IPS-NIHi7 (cell line): ENCODE results near the gene C10orf53.
A peak's percentile ranks its signal among the peaks of the same experiment; 100 is the strongest.
"Not testable (repeated sequence)": the region's sequence is repeated elsewhere in the genome, so short reads cannot be mapped to it uniquely, and the experiment has no call there.

Experiments
- DNase-seq: peaks from one replicate; pipeline ENCODE4 v3.0.0; 2012; ENCODE audit warnings: mixed read lengths; ENCODE audit errors: extremely low spot score

C10orf53 gene

GRCh38 chr10:49688261-49688846 lies 8.9 kb downstream of the C10orf53 start:
- DNase-seq: no peak

GRCh38 chr10:49688920-49689319 lies 9.5 kb downstream of the C10orf53 start:
- no peak for DNase-seq

DNA sequence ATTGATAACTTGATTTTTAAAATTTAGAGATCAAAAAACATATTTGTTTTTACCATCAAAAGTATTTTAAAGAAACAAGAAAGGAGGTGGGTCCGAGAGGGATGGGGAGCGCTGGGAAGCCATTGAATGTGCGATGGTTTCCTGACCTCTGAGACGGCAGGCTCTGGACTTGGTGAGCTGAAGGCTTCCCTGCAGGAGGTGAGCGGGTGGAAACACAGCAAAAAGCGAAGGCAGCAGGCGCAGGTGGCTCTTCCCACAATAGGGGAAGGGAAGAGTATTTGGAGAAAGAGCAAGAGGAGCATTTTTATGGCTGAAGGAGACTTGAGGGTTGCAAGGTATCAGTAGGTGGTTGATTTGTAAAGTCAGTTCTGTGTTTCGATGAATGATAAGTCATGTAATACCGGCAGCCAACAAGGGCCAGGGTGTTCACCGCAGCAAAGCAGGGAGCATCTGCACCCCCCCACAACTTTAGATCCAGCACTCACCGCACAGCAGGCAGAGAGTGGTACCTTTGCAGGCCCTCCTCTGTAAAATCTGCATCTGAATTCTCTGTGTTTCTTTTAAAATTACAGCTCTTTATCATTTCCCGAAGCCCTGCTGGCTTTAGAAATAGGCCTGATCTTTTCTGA lies 10.5 kb downstream of the C10orf53 start:
- DNase-seq: peak; percentile 59

- DNase-seq: no peak
Measured at GRCh38 chr10:49690698-49691356, 11.4 kb downstream of the C10orf53 start.

- DNase-seq: no peak
Measured at GRCh38 chr10:49691588-49691987, 12.1 kb downstream of the C10orf53 start.

GRCh38 chr10:49694466-49694865 lies 15.0 kb downstream of the C10orf53 start:
- no peak for DNase-seq

DNA sequence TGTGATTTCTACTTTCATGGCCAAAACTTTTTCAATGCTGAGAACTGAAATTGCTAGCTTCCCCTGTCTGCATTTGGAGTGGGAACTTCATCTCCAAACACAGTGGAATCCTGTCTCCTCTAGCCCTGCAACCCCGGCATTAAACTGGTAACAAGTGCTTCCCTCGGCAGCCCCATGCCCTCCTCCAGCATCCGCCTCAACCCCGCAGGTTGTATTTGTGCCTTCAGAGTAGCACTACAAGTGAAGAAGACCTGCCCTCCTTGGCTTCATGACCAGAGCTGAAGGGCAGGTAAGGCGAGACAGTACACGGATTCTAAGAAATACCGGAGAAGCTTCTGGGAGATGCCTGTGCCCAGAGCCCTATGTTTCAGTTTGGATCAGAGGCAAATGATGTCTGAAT lies 16.9 kb downstream of the C10orf53 start:
- DNase-seq: no peak

GRCh38 chr10:49698679-49699078 lies 19.2 kb downstream of the C10orf53 start:
- DNase-seq: no peak

DNA sequence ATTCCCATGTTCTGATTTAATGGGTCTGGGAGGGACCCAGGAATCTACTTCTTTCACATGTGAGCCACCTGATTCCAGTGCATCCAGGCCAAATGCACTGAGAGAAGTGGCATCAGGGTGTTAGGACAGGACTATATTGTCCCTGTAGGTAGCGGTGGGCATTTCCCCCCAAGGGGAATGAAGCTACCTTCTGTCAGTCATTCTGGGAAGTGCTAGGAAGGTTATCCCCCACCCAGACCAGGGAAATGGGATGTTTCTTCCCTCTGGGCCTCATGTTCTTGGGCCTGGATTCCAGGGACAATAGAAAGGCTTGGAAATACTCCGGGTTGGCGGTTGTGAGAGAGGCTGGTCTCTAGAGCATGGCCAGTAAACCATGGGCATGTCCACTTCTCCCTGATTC lies 20.8 kb downstream of the C10orf53 start:
- no peak for DNase-seq

GRCh38 chr10:49700997-49701396 lies 21.5 kb downstream of the C10orf53 start:
- DNase-seq: peak; percentile 60

- no peak for DNase-seq
Measured at GRCh38 chr10:49707585-49707984, 28.1 kb downstream of the C10orf53 start.

- no peak for DNase-seq
Measured at GRCh38 chr10:49709934-49710333, 30.5 kb downstream of the C10orf53 start.

GRCh38 chr10:49710966-49711365 lies 31.5 kb downstream of the C10orf53 start:
- no peak for DNase-seq

DNA sequence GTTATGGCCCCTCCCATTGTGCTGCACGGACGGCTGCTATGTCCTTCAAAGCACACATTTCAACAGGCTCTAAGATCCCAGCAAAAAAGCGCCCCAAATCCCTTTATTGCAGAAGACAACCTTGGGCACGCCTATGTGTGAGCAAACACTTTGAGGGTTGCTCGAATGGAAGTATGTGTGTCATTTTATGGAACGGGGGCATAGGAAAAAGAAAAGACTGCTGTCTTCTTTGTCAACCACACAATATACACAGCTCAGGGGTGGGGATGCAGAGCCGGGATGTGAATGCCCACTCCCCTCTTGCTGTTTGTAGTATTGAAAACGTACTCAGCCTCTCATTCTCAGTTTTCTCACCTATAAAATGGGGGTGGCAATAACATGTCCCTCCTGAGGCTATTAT lies 32.0 kb downstream of the C10orf53 start:
- DNase-seq: no peak

GRCh38 chr10:49713266-49713665 lies 33.8 kb downstream of the C10orf53 start:
- no peak for DNase-seq

DNA sequence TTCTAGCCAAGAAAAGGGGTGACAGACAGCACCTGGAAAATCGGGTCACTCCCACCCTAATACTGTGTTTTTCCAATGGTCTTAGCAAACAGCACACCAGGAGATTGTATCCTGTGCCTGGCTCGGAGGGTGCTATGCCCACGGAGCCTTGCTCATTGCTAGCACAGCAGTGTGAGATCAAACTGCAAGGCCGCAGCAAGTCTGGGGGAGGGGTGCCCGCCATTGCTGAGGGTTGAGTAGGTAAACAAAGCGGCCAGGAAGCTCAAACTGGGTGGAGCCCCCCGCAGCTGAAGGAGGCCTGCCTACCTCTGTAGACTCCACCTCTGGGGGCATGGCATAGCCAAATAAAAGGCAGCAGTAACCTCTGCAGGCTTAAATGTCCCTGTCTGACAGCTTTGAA lies 35.7 kb downstream of the C10orf53 start:
- DNase-seq: not testable (repeated sequence)

- no peak for DNase-seq
Measured at GRCh38 chr10:49726593-49726992, 47.1 kb downstream of the C10orf53 start.

- no peak for DNase-seq
Measured at GRCh38 chr10:49733866-49734265, 54.4 kb downstream of the C10orf53 start.

- DNase-seq: no peak
Measured at GRCh38 chr10:49734676-49735075, 55.2 kb downstream of the C10orf53 start.

DNA sequence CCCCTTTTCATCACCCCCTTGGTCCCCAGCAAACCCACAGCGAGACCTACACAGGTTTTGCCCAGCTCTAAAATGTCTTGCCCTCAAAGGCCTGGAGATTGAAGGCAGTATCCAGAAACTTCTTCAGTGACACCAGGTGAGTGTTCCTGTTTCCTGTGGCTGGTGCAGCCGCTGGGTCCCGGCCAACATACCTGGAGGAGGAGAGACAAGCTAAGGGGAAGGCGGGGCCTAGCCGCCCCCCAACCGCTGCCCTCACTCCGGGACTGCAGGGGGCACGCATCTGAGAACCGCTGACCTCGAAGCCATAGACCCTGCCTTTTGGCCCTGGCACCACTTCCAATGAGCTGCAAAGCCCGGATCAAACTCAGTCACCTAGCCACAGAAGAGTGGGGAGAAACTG lies 55.7 kb downstream of the C10orf53 start:
- no peak for DNase-seq

DNA sequence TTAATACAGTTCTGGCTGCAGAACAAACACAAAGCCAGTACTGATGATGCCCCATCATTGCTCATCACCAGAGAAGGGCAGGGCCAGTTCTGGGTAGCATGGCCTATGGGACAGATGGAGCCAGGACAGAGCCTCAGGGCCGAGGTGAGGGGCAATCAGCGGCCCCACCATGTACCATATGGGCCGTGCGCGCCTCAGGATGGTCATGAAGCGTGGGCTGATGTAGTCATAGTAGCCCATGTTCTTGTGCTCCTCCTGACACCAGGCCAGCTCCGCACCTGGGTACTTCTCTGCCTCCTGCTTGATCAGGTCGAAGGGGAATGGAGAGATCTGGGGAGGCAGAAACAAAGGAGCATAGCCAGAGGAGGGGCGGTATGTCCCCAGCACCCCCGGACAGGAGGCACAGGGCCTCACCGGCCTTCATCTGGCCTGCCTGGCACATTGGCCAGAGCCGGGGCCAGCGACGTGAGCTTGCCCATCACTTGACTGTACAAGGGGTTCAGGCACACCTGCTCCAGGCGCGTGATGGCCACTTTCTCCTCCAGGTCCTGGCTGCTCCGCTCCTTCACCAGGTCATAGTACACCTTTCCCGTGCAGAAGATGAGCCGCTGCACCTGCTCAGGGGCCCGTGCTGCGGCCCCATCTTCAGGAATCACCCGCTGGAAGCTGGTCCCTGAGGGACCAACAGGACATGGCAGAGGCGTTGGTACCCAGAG lies 56.6 kb downstream of the C10orf53 start:
- no peak for DNase-seq

GRCh38 chr10:49736564-49737113 lies 57.2 kb downstream of the C10orf53 start:
- no peak for DNase-seq
